Esophagus squamous epithelium (tissue), 4 donors: Measurements from ENCODE around the gene WNT8A.

Experiments used
- CTCF ChIP-seq, 6 experiments: fragments of 450-650 bp in 4 of 6; fragments of 200-600 bp in 2 of 6; sonication (generic) in 2 of 6; IDR thresholded peaks; one replicate each; pipeline ENCODE4 v1.5.1; 2016 to 2019; ENCODE audit warnings: antibody characterized with exemption in 6 of 6, mild to moderate bottlenecking in 4 of 6, moderate library complexity in 4 of 6
- POLR2A ChIP-seq, 4 donors: fragments of 450-650 bp; IDR thresholded peaks; one replicate each; pipeline ENCODE4 v1.6.1; 2017; ENCODE audit warnings: antibody characterized with exemption in 4 of 4, mild to moderate bottlenecking in 4 of 4, moderate library complexity in 3 of 4

GRCh38 chr5:138077064-138077696 is 6.7 kb upstream of the WNT8A start:
- TF ChIP-seq CTCF (IDR thresholded peaks at IDR 0.05), result peak; percentile 61 to 82 (median 77)
- TF ChIP-seq POLR2A (IDR thresholded peaks at IDR 0.05), result no peak
